ENCODE measurements around the gene ADI1. TPM values are rescaled to one million over a fixed set of nuclear protein-coding genes. Genes with fewer than 3 reads are reported as not detected.

The ADI1 gene
- total and polyA plus RNA-seq, 2 of the 8 experiments (the other 6 are each of a cell fraction or from before 2014, with no cell fraction given) = 12.2 to 40.2 TPM

DNA sequence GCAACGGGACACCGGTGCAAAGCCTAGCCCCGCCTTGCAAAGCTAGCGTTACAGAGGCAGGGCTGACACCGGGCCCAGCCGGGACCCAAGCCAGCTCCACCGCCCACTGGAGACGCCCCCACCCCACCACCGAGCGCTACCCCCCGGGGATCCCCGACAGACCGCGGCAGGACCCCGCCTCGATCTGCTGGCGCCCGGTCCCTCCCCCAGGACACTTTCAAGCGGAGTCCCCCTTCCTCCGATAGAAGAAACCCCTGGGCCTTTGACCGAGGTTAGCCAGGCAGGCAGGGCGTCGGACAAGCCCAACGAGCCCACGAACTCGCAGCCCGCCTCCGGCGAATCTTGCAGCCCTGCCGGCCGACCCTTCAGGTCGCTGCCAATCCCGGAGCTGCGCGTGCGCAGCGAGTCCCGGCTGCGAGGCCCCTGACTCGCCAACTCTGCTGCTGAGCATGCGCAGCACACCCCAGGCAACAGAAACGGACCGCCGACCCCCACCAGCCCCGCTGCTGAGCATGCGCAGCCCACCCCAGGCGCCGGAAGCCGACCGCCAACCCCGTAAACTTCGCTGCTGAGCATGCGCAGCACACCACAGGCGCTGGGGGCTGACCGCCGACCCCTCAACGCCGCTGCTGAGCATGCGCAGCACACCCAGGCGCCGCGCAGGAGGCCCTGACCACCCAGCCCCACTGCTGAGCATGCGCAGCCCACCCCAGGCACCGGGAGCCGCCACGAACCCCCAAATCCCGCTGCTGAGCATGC, 656 bp downstream of the ADI1 start (continued):
- TF ChIP-seq HDAC6 (IDR thresholded peaks at IDR 0.05; ENCODE audit: low read depth, low read length) (no peak), TAF1 (IDR thresholded peaks at IDR 0.05; ENCODE audit: low read depth, low read length) (0 out of 2 replicates have a peak, but pooled peaks have one; percentile 47), SP4 (IDR thresholded peaks at IDR 0.05; ENCODE audit: low read length) (peak; percentile 99), NRF1 (IDR thresholded peaks at IDR 0.05; ENCODE audit: low read depth, low read length) (peak; percentile 99), FOSL1 (IDR thresholded peaks at IDR 0.05; ENCODE audit: insufficient read depth, low read depth, low read length) (no peak), SAP30 (IDR thresholded peaks at IDR 0.05; ENCODE audit: insufficient read depth, insufficient replicate concordance, low read length) (peak; percentile 24), TBP (IDR thresholded peaks at IDR 0.05; ENCODE audit: low read depth, low read length) (peak; percentile 7; the same call in 1 of the 2 replicates), SIN3A (conservative IDR thresholded peaks at IDR 0.05 in 1 of 2, IDR thresholded peaks at IDR 0.05 in 1 of 2; ENCODE audit: low read depth in 1 of 2, low read length in 2 of 2) (0 out of 4 replicates have a peak, but pooled peaks have one; percentile 37 to 58), BACH1 (IDR thresholded peaks at IDR 0.05; ENCODE audit: low read length) (peak; percentile 42), CREB1 (IDR thresholded peaks at IDR 0.05) (no peak)
- TF ChIP-seq, protein P1, sequence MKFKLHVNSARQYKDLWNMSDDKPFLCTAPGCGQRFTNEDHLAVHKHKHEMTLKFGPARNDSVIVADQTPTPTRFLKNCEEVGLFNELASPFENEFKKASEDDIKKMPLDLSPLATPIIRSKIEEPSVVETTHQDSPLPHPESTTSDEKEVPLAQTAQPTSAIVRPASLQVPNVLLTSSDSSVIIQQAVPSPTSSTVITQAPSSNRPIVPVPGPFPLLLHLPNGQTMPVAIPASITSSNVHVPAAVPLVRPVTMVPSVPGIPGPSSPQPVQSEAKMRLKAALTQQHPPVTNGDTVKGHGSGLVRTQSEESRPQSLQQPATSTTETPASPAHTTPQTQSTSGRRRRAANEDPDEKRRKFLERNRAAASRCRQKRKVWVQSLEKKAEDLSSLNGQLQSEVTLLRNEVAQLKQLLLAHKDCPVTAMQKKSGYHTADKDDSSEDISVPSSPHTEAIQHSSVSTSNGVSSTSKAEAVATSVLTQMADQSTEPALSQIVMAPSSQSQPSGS (IDR thresholded peaks at IDR 0.05; ENCODE audit: low read length) = no peak

Measured in H1 (cell line).